Transverse colon (tissue), 4 donors: ENCODE measurements around the gene ABCA1. TPM values are rescaled to one million over a fixed set of nuclear protein-coding genes. Genes with fewer than 3 reads are reported as not detected.

Experiments used
- DNase-seq: peaks from one replicate; pipeline ENCODE4 v3.0.0-alpha.2; 2019
- H3K27ac ChIP-seq, 4 donors: fragments of 200-600 bp; sonication (generic); 2 replicates each; pipeline ENCODE4 v1.5.1; 2016 to 2018; ENCODE audit warnings: inconsistent platforms in 4 of 4
- H3K27me3 ChIP-seq: fragments of 200-600 bp; sonication (generic); 2 replicates; pipeline ENCODE4 v1.5.1; 2017; ENCODE audit warnings: inconsistent platforms
- H3K36me3 ChIP-seq, 4 donors: fragments of 200-600 bp; sonication (generic); 2 replicates each; pipeline ENCODE4 v1.5.1; 2017 to 2019; ENCODE audit warnings: inconsistent platforms in 4 of 4
- H3K4me1 ChIP-seq, 4 donors: fragments of 200-600 bp; sonication (generic); 2 replicates each; pipeline ENCODE4 v1.5.1; 2017 to 2020; ENCODE audit warnings: inconsistent platforms in 4 of 4
- H3K4me3 ChIP-seq, 4 donors: fragments of 200-600 bp; sonication (generic); 1 replicate in 1 of 4; 2 replicates in 3 of 4; pipeline versions ENCODE4 v1.5.1 to v1.6.1; 2017 to 2019; ENCODE audit warnings: inconsistent platforms in 4 of 4
- H3K9me3 ChIP-seq, 2 donors: fragments of 200-600 bp; sonication (generic); 2 replicates each; pipeline ENCODE4 v1.5.1; 2017 to 2019; ENCODE audit warnings: inconsistent platforms in 2 of 2
- CTCF ChIP-seq, 5 experiments: fragments of 200-600 bp in 3 of 5; fragments of 450-650 bp in 2 of 5; sonication (generic) in 3 of 5; IDR thresholded peaks; 1 replicate in 2 of 5; 2 replicates in 3 of 5; pipeline ENCODE4 v1.5.1; 2016 to 2017; ENCODE audit warnings: antibody characterized with exemption in 5 of 5, inconsistent platforms in 3 of 5, mild to moderate bottlenecking in 2 of 5, moderate library complexity in 1 of 5
- EP300 ChIP-seq: sonication (generic); formaldehyde crosslinking; IDR thresholded peaks from one replicate; pipeline ENCODE4 v1.6.1; 2017; ENCODE audit warnings: antibody characterized with exemption, low read depth
- POLR2A ChIP-seq: fragments of 450-650 bp; IDR thresholded peaks from one replicate; pipeline ENCODE4 v1.6.1; 2016; ENCODE audit warnings: antibody characterized with exemption, mild to moderate bottlenecking, moderate library complexity
- POLR2AphosphoS5 ChIP-seq, 3 donors: sonication (generic); formaldehyde crosslinking; IDR thresholded peaks; one replicate each; pipeline ENCODE4 v1.6.1; 2016; ENCODE audit warnings: antibody characterized with exemption in 3 of 3
- WGBS, 2 donors: methylation state at CpG; one replicate each; pipeline ENCODE4 v1.1.5; 2018; ENCODE audit warnings: low coverage in 1 of 2; 5-methylcytosine and 5-hydroxymethylcytosine counted together
- in situ Hi-C, 4 donors: fragments of 200-750 bp; cut with MboI; loops; one replicate each; pipeline versions ENCODE4 v1.15.0 to v1.15.1; 2017; ENCODE audit warnings: low sequenced_read_pairs in 3 of 4, low pct_ligation_motif_present in 1 of 4, low pct_unique_long_range_greater_than_20kb in 1 of 4
- intact Hi-C: fragments of 100-400 bp; cut with DNase I; formaldehyde crosslinking; loops from one replicate; pipeline ENCODE4 v1.15.1; 2023; ENCODE audit warnings: low total_unique reads
- total RNA-seq, 4 donors: library from RNA; depleted of rRNA; stranded (reverse); fragments of >200 nt; gene quantifications; one replicate each; pipeline ENCODE4 v1.1.0, GENCODE V29; 2016

Gene ABCA1
- total RNA-seq, 4 donors from 2014 or later = 20.5 to 67.3 (median 60.5) TPM

DNA sequence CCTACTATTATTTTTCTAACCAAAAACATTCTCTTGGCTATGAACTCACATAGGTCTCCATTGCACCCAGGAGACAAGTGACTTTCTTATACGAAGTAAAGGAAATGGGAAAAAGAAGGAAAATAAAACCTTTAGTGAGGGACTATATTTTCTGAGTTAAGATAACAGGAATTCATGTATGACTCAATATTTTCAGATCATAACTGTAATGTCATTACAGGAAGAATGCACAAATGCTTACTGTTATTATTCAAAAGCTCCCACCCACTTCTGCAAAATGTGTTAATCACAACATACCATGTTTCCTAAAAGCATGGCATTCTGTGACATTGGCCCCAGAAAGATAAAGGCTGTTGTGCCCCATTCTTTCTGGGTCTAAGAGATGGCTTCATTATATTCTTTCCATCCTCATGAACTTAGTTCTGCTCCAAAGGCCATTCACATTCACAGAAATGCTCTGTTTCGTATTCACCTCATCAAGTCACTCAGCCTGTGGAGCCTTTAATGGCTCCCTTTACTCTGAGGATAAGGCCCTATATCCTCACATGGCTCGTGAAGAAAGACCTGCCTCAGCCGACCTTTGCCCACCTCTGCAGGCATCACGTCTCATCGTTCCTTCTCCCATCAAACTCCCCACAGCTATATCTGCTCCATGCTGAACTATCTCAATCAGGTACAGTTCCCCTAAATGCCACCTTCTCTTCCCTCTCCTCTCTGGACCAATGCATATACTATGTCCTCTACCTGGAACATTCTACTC lies 77.0 kb downstream of the ABCA1 start:
- intact Hi-C loops (no loop called here), in situ Hi-C loops (loop anchor here in 1 of 4 donors (25.0 kb wide), 1 partner anchor 561 kb away; no protein-coding TSS in a partner anchor)
- WGBS, 2 donors = 75 to 90% methylated on average over 6 of the region's 6 CpGs
- Histone ChIP-seq H3K9me3 (no peaks in the 10 kb centered on the region), H3K4me3 (no peak overlapping the region), H3K4me1 (peaks cover 0 to 14% (median 6%) of the 10 kb centered on the region in 4 donors), H3K36me3 (peaks cover 0 to 5% (median under 1%) of the 10 kb centered on the region in 4 donors), H3K27me3 (no peaks in the 10 kb centered on the region), H3K27ac (no peak overlapping the region)
- no peak for TF ChIP-seq POLR2AphosphoS5 (IDR thresholded peaks at IDR 0.05)
- TF ChIP-seq CTCF (IDR thresholded peaks at IDR 0.05) = no peak
- no peak for TF ChIP-seq EP300
- no peak for TF ChIP-seq POLR2A
- no peak for DNase-seq

DNA sequence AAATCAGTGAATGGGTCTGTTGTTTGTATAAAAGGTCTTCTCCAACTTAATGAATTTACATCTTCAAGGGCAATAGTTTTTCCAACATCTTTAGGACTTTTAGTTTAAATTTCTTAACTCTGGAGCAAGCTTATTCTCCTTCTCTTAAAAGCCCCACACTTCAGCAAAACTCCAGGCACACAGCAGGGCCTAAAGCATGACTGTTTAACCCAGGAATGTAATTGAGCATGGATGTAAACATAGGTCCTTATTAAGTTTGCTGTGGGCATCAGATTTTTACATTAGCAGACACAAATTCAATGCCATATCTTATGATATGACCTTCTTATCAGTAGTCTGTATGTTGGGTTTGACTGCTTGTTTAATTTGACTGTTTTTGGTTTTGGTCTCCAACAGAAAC lies 78.9 kb downstream of the ABCA1 start:
- H3K4me3 ChIP-seq = no peak overlapping the region
- H3K9me3 ChIP-seq = no peaks in the 10 kb centered on the region
- no peaks in the 10 kb centered on the region for H3K27me3 ChIP-seq
- no peak for DNase-seq
- in situ Hi-C loops (no loop called here), intact Hi-C loops (no loop called here)
- TF ChIP-seq EP300 (no peak), POLR2AphosphoS5 (IDR thresholded peaks at IDR 0.05) (no peak), CTCF (IDR thresholded peaks at IDR 0.05) (no peak), POLR2A (no peak)
- peaks cover 0 to 7% (median 3%) of the 10 kb centered on the region in 4 donors for H3K4me1 ChIP-seq
- H3K36me3 ChIP-seq = peaks cover 0 to 12% (median 7%) of the 10 kb centered on the region in 4 donors
- H3K27ac ChIP-seq = no peak overlapping the region

DNA sequence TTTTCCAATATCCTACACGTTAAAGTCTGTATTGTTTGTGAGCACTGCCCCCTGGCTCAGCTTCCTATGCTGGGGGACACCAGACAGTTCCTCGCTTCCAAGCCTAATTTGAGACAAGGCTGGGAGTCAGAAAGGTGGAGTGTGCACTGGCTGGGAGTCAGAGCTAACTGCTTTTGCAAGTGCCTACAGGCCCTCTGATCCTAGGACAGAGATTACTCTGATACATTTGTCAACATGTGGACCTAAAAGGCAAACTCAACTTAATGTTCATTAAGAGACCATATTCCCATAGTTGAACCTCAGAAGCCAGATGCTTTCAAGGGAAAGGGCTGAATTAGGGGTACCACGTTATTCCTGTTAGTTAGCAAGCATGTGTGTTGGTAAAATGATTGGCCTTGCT lies 83.2 kb downstream of the ABCA1 start:
- no peak for DNase-seq
- intact Hi-C loops (no loop called here), in situ Hi-C loops (no loop called here)
- no peaks in the 10 kb centered on the region for H3K27me3 ChIP-seq
- H3K27ac ChIP-seq = no peak overlapping the region
- H3K36me3 ChIP-seq = peaks cover 0 to 35% (median 14%) of the 10 kb centered on the region in 4 donors
- WGBS, 2 donors = 17 to 78% methylated on average over 1 to 3 of the region's 3 CpGs
- no peak for TF ChIP-seq POLR2A
- TF ChIP-seq EP300 = no peak
- TF ChIP-seq CTCF (IDR thresholded peaks at IDR 0.05) = no peak
- no peak for TF ChIP-seq POLR2AphosphoS5 (IDR thresholded peaks at IDR 0.05)
- H3K4me1 ChIP-seq = no peaks in the 10 kb centered on the region
- no peak overlapping the region for H3K4me3 ChIP-seq
- no peaks in the 10 kb centered on the region for H3K9me3 ChIP-seq

- Histone ChIP-seq H3K36me3 (peaks cover 0 to 45% (median 18%) of the 10 kb centered on the region in 4 donors), H3K4me1 (no peaks in the 10 kb centered on the region), H3K27me3 (no peaks in the 10 kb centered on the region), H3K27ac (no peak overlapping the region), H3K9me3 (no peaks in the 10 kb centered on the region), H3K4me3 (no peak overlapping the region)
- in situ Hi-C loops = no loop called here
- TF ChIP-seq CTCF (IDR thresholded peaks at IDR 0.05) = no peak
- no peak for DNase-seq
- intact Hi-C loops = no loop called here
- 13 to 58% methylated on average over 1 to 4 of the region's 4 CpGs for WGBS, 2 donors
Measured at GRCh38 chr9:104843644-104844240, 84.2 kb downstream of the ABCA1 start.
